A673 (cell line): ENCODE measurements around the gene WDFY4. TPM values are rescaled to one million over a fixed set of nuclear protein-coding genes. Genes with fewer than 3 reads are reported as not detected.

ENCODE experiments used
- BruUV-seq: library from RNA; stranded (reverse); fragments of 400-500 nt; replicated peaks from 2 replicates; lab custom pipeline; 2021; lab: Mats Ljungman, UMichigan
- CTCF ChIA-PET: fragments of 300-600 bp; sonication (Branson Sonifier 250); formaldehyde crosslinking; loops from one replicate; lab custom pipeline; 2022; ENCODE audit warnings: antibody characterized with exemption; lab: Charles Lee
- POLR2A ChIA-PET: fragments of 300-600 bp; sonication (Branson Sonifier 250); formaldehyde crosslinking; loops from one replicate; lab custom pipeline; 2022; ENCODE audit warnings: antibody characterized with exemption; ENCODE audit not compliant: low non-redundant PET; lab: Charles Lee
- DNase-seq: peaks from one replicate; pipeline ENCODE4 v3.0.0-alpha.2; 2015; ENCODE audit warnings: low spot score
- H3K27ac ChIP-seq: fragments of 200-600 bp; sonication (generic); 2 replicates; pipeline ENCODE4 v1.5.1; 2016; ENCODE audit warnings: mixed run types, low read depth, mild to moderate bottlenecking, mixed read lengths, antibody characterized with exemption, low read length; ENCODE audit not compliant: poor library complexity, severe bottlenecking
- H3K27me3 ChIP-seq: fragments of 200-600 bp; sonication (generic); replicated peaks from 2 replicates; pipeline ENCODE4 v1.6.1; 2017; ENCODE audit warnings: mixed run types, low read depth, mild to moderate bottlenecking, mixed read lengths, antibody characterized with exemption, low read length; ENCODE audit not compliant: insufficient read depth, poor library complexity
- H3K36me3 ChIP-seq: fragments of 200-600 bp; sonication (generic); 2 replicates; pipeline ENCODE4 v1.6.1; 2016; ENCODE audit warnings: mixed run types, mild to moderate bottlenecking, mixed read lengths, antibody characterized with exemption, low read length; ENCODE audit not compliant: insufficient read depth, poor library complexity, severe bottlenecking
- H3K4me1 ChIP-seq: fragments of 200-600 bp; sonication (generic); 2 replicates; pipeline ENCODE4 v1.6.1; 2017; ENCODE audit warnings: mixed run types, mild to moderate bottlenecking, mixed read lengths, antibody characterized with exemption, low read length; ENCODE audit not compliant: insufficient read depth, poor library complexity, severe bottlenecking
- H3K4me3 ChIP-seq: fragments of 200-600 bp; sonication (generic); 2 replicates; pipeline ENCODE4 v1.5.1; 2016; ENCODE audit warnings: low read depth, mixed run types, mild to moderate bottlenecking, mixed read lengths, low read length; ENCODE audit not compliant: poor library complexity, severe bottlenecking
- H3K9me3 ChIP-seq: fragments of 200-600 bp; sonication (generic); 2 replicates; pipeline ENCODE4 v1.6.1; 2016; ENCODE audit warnings: mixed run types, low read depth, mild to moderate bottlenecking, mixed read lengths, antibody characterized with exemption, low read length; ENCODE audit not compliant: poor library complexity, severe bottlenecking
- EZH2 ChIP-seq: fragments of 200-600 bp; sonication (generic); IDR thresholded peaks from 2 replicates; pipeline ENCODE4 v1.6.1; 2017; ENCODE audit warnings: borderline replicate concordance, low read depth, mild to moderate bottlenecking, mixed read lengths, antibody characterized with exemption, low read length; ENCODE audit not compliant: poor library complexity, severe bottlenecking
- intact Hi-C: fragments of 100-400 bp; cut with micrococcal nuclease; formaldehyde crosslinking; loops from one replicate; pipeline ENCODE4 v1.10.0; 2022; ENCODE audit not compliant: unreplicated experiment
- total RNA-seq: library from RNA; stranded (reverse); gene quantifications from 2 replicates; pipeline ENCODE4 v1.2.3, GENCODE V29; 2021
- TF ChIP-seq, protein P1 (sequence below): fragments of 300-800, 200-600 bp; sonication (generic); conservative IDR thresholded peaks from 2 replicates; pipeline ENCODE4 v1.5.1; 2017; ENCODE audit warnings: low read depth, mild to moderate bottlenecking, antibody characterized with exemption, low read length, moderate library complexity, mixed read lengths

The WDFY4 gene
- total RNA-seq, 1 experiment from 2014 or later, result not detected

DNA sequence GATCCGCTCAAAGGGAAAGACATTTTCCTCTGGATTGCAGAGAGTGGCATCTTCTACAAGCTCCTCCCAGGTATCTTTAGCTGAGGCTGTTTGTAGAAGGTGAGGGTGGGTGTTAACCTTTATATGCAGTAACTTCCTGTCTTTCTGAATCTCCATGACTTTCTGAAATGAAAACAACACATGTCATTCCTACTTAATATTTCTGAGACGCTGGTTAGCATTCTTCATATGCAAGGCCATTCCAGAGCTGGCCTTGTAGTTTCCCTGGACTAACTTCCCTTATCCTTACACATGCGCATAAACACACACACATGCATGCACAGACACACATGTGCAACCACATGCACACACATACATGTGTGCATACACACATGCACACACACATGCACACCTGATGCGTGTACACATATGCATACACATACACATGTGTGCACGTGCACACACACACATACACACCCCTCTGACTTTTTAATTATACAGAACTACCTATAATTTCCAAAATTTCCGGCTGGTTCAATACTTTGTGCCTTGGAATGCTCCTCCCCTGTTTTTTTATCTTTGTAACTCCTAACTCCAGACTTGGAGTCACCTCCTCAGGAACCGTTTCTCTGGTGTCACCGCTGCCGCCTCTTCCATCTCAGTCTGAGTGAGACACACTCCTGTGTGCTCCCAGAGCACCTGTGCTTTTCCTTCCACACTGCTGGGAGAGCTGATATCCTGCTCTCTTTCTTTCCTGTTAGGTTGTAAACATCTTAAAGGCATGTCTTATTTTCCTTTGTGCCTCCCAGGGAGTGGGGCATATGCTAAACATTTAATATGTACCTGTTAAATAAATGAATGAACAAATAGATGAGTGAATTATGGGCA, 199.7 kb downstream of the WDFY4 start:
- Histone ChIP-seq H3K27me3 (no peaks in the 10 kb centered on the region), H3K4me3 (no peak overlapping the region), H3K9me3 (no peaks in the 10 kb centered on the region), H3K36me3 (no peaks in the 10 kb centered on the region), H3K27ac (no peak overlapping the region), H3K4me1 (no peaks in the 10 kb centered on the region)
- BruUV-seq, result no TSS peak
- DNase-seq, result no peak
- intact Hi-C loops, result loop anchor here (5.0 to 10.0 kb wide), 2 partner anchors 280 to 628 kb away; no protein-coding TSS in a partner anchor
- CTCF ChIA-PET, result no interaction called here
- POLR2A ChIA-PET, result no interaction called here
- no peak for TF ChIP-seq EZH2
- TF ChIP-seq, protein P1, sequence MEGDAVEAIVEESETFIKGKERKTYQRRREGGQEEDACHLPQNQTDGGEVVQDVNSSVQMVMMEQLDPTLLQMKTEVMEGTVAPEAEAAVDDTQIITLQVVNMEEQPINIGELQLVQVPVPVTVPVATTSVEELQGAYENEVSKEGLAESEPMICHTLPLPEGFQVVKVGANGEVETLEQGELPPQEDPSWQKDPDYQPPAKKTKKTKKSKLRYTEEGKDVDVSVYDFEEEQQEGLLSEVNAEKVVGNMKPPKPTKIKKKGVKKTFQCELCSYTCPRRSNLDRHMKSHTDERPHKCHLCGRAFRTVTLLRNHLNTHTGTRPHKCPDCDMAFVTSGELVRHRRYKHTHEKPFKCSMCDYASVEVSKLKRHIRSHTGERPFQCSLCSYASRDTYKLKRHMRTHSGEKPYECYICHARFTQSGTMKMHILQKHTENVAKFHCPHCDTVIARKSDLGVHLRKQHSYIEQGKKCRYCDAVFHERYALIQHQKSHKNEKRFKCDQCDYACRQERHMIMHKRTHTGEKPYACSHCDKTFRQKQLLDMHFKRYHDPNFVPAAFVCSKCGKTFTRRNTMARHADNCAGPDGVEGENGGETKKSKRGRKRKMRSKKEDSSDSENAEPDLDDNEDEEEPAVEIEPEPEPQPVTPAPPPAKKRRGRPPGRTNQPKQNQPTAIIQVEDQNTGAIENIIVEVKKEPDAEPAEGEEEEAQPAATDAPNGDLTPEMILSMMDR, result no peak

DNA sequence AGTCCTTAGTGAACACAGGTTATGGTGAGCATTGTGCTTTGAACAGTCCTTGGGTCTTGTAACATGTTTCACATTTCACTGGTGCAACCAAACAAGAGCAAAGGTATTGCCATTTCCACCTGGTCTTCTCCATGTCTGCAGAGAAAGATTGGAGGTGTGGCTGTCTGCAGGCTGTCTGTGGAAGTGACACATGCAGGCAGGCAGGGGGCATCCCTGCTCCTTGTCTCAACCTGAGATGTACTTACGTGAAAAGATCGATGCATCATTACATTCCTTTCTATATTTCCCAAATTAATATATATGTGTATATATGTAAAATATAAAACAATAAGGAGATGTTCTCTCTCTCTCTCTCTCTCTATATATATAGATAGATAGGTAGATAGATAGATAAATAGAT, 200.7 kb downstream of the WDFY4 start:
- POLR2A ChIA-PET, result interaction anchor here (0.6 kb wide), 1 partner anchor 74 kb away, joined by 6 read pairs; no protein-coding TSS in a partner anchor
- intact Hi-C loops, result loop anchor here (5.0 to 10.0 kb wide), 2 partner anchors 279 to 627 kb away; no protein-coding TSS in a partner anchor

DNA sequence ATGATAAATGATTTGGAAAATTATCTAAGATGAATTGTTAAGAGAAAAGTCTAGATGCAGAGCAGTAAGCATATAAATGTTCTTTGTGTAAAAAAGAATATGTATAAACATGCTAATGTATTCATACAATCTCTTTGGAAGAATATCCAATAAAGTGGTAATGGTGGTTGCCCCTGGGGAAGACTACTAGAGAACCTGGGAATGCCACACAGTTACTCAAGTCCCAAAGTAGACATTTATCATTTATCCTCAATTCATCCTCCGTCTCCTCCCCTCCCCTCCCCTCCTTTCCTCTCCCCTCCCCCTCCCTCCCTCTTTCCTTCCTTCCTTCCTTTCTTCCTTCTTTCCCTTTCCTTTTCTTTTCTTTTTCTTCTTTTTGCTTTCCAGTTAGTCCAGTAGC, 203.3 kb downstream of the WDFY4 start:
- no peaks in the 10 kb centered on the region for H3K27me3 ChIP-seq
- H3K36me3 ChIP-seq, result no peaks in the 10 kb centered on the region
- TF ChIP-seq, protein P1, result no peak
- TF ChIP-seq EZH2, result no peak
- POLR2A ChIA-PET, result no interaction called here
- H3K27ac ChIP-seq, result no peak overlapping the region
- no peaks in the 10 kb centered on the region for H3K4me1 ChIP-seq
- intact Hi-C loops, result loop anchor here (5.0 to 10.0 kb wide), 2 partner anchors 277 to 624 kb away; no protein-coding TSS in a partner anchor
- no peak for DNase-seq
- no peaks in the 10 kb centered on the region for H3K9me3 ChIP-seq
- CTCF ChIA-PET, result no interaction called here
- no peak overlapping the region for H3K4me3 ChIP-seq
- no TSS peak for BruUV-seq

More for the DNA sequence above, 200.7 kb downstream of the WDFY4 start:
- CTCF ChIA-PET, result no interaction called here
- Histone ChIP-seq H3K4me3 (no peak overlapping the region), H3K9me3 (no peaks in the 10 kb centered on the region), H3K36me3 (no peaks in the 10 kb centered on the region), H3K27ac (no peak overlapping the region), H3K27me3 (no peaks in the 10 kb centered on the region), H3K4me1 (no peaks in the 10 kb centered on the region)
- BruUV-seq, result no TSS peak
- DNase-seq, result no peak
- no peak for TF ChIP-seq EZH2
- TF ChIP-seq, protein P1, result peak; percentile 39; the same call in 1 of the 2 replicates
